NCI-H1417 (cell line): ENCODE results near the gene CALML5.
A peak's percentile ranks its signal among the peaks of the same experiment; 100 is the strongest.
"Not testable (repeated sequence)": the region's sequence is repeated elsewhere in the genome, so short reads cannot be mapped to it uniquely, and the experiment has no call there.

Source experiments
- DNase-seq, 3 experiments: peaks; one replicate each; lab custom pipeline; 2025; lab: John Stamatoyannopoulos, UW

The CALML5 gene

GRCh38 chr10:5481121-5481520, 18.2 kb downstream of the CALML5 start:
- no peak for DNase-seq

GRCh38 chr10:5480162-5480941, 19.0 kb downstream of the CALML5 start:
- DNase-seq = no peak

GRCh38 chr10:5479481-5480161, 19.7 kb downstream of the CALML5 start:
- no peak for DNase-seq

- no peak for DNase-seq
Observed at GRCh38 chr10:5478694-5479305, 20.6 kb downstream of the CALML5 start.

- DNase-seq = no peak
Observed at GRCh38 chr10:5477948-5478693, 21.2 kb downstream of the CALML5 start.

- DNase-seq = no peak
Observed at GRCh38 chr10:5476918-5477525, 22.3 kb downstream of the CALML5 start.

GRCh38 chr10:5475974-5476807, 23.2 kb downstream of the CALML5 start:
- DNase-seq = not testable (repeated sequence)

GRCh38 chr10:5475088-5475487, 24.3 kb downstream of the CALML5 start:
- DNase-seq = not testable (repeated sequence)

GRCh38 chr10:5474642-5475041, 24.7 kb downstream of the CALML5 start:
- not testable (repeated sequence) for DNase-seq

GRCh38 chr10:5470062-5470751, 29.2 kb downstream of the CALML5 start:
- DNase-seq = no peak

GRCh38 chr10:5469353-5470061, 29.9 kb downstream of the CALML5 start:
- no peak for DNase-seq

- DNase-seq = no peak
Observed at GRCh38 chr10:5468262-5469106, 30.9 kb downstream of the CALML5 start.

GRCh38 chr10:5467634-5468255, 31.6 kb downstream of the CALML5 start:
- no peak for DNase-seq

GRCh38 chr10:5467207-5467535, 32.2 kb downstream of the CALML5 start:
- no peak for DNase-seq

- DNase-seq = peak; percentile 5 to 65 (median 22)
Observed at GRCh38 chr10:5466451-5467206, 32.7 kb downstream of the CALML5 start.

GRCh38 chr10:5465976-5466450, 33.4 kb downstream of the CALML5 start:
- no peak for DNase-seq

- no peak for DNase-seq
Observed at GRCh38 chr10:5464546-5464945, 34.8 kb downstream of the CALML5 start.
